H1 (cell line): ENCODE results near the gene SLC22A2. TPM values are rescaled to one million over a fixed set of nuclear protein-coding genes. Genes with fewer than 3 reads are reported as not detected.

Experiments
- CTCF ChIA-PET: fragments of 300-600 bp; sonication (Branson Sonifier 250); formaldehyde crosslinking; loops from one replicate; lab custom pipeline; 2021; ENCODE audit not compliant: partially characterized antibody; lab: Charles Lee
- POLR2A ChIA-PET: fragments of 300-600 bp; sonication (Branson Sonifier 250); formaldehyde crosslinking; loops from one replicate; lab custom pipeline; 2021; ENCODE audit warnings: inconsistent platforms; ENCODE audit not compliant: partially characterized antibody; lab: Charles Lee
- DNase-seq, 2 experiments: peaks; one replicate each; pipeline versions ENCODE4 v3.0.0 to v3.0.0-alpha.2; 2010 to 2022; ENCODE audit warnings: low spot score in 2 of 2, low read depth in 1 of 2, mixed read lengths in 1 of 2
- FAIRE-seq: peaks from 2 replicates; lab custom pipeline; 2011; peaks lifted over from hg19 to GRCh38; lab: Jason Lieb, UNC
- H2AFZ ChIP-seq: 2 replicates; pipeline ENCODE4 v1.8.1; 2012; ENCODE audit warnings: low read length, inconsistent platforms
- H2AK5ac ChIP-seq: 2 replicates; pipeline ENCODE4 v1.6.1; 2013; ENCODE audit warnings: low read depth, low read length
- H2BK120ac ChIP-seq: replicated peaks from 2 replicates; pipeline ENCODE3; 2013; ENCODE audit warnings: low read depth, low read length, inconsistent platforms
- H2BK12ac ChIP-seq: 2 replicates; pipeline ENCODE4 v1.6.1; 2013; ENCODE audit warnings: low read depth, low read length
- H2BK15ac ChIP-seq: 2 replicates; pipeline ENCODE4 v1.6.1; 2013; ENCODE audit warnings: low read length
- H2BK20ac ChIP-seq: 2 replicates; pipeline ENCODE4 v1.6.1; 2013; ENCODE audit warnings: low read length
- H2BK5ac ChIP-seq: 2 replicates; pipeline ENCODE4 v1.6.1; 2013; ENCODE audit warnings: low read depth, low read length
- H3K14ac ChIP-seq: 2 replicates; pipeline ENCODE4 v1.6.1; 2013; ENCODE audit warnings: inconsistent platforms; ENCODE audit not compliant: insufficient read length
- H3K18ac ChIP-seq: 2 replicates; pipeline ENCODE4 v1.6.1; 2013; ENCODE audit warnings: low read length; ENCODE audit errors: extremely low read depth
- H3K23ac ChIP-seq: 2 replicates; pipeline ENCODE4 v1.6.1; 2013; ENCODE audit warnings: inconsistent platforms; ENCODE audit not compliant: insufficient read length
- H3K23me2 ChIP-seq: 2 replicates; pipeline ENCODE4 v1.6.1; 2013; ENCODE audit warnings: low read depth, low read length
- H3K27ac ChIP-seq: 2 replicates; pipeline ENCODE4 v1.6.1; 2011; ENCODE audit warnings: low read depth, low read length, inconsistent platforms
- H3K27me3 ChIP-seq, 4 experiments: replicated peaks in 1 of 4; 1 replicate in 1 of 4; 2 replicates in 3 of 4; pipeline versions ENCODE4 v1.6.1 to v1.8.1; 2011 to 2013; ENCODE audit warnings: low read length in 3 of 4, mild to moderate bottlenecking in 3 of 4, inconsistent platforms in 2 of 4, mixed read lengths in 2 of 4, moderate library complexity in 1 of 4; ENCODE audit not compliant: control insufficient read depth in 3 of 4, insufficient read depth in 3 of 4; ENCODE audit errors: extremely low read depth in 1 of 4
- H3K36me3 ChIP-seq, 4 experiments: 2 replicates each; pipeline versions ENCODE4 v1.6.1 to v1.8.1; 2011 to 2013; ENCODE audit warnings: mild to moderate bottlenecking in 4 of 4, low read length in 3 of 4, moderate library complexity in 2 of 4, control low read depth in 1 of 4, inconsistent platforms in 1 of 4; ENCODE audit not compliant: insufficient read depth in 4 of 4, control insufficient read depth in 2 of 4
- H3K4ac ChIP-seq: replicated peaks from 2 replicates; pipeline ENCODE3; 2013; ENCODE audit warnings: low read length, low read depth, mixed read lengths, inconsistent platforms; ENCODE audit not compliant: insufficient read length
- H3K4me1 ChIP-seq, 4 experiments: replicated peaks in 1 of 4; 1 replicate in 1 of 4; 2 replicates in 3 of 4; pipeline versions ENCODE4 v1.6.1 to v1.8.1; 2011 to 2013; ENCODE audit warnings: low read length in 3 of 4, inconsistent platforms in 2 of 4, mixed read lengths in 1 of 4; ENCODE audit not compliant: insufficient read depth in 4 of 4, control insufficient read depth in 3 of 4
- H3K4me2 ChIP-seq, 2 experiments: 2 replicates each; pipeline versions ENCODE4 v1.6.1 to v1.8.1; 2011 to 2013; ENCODE audit warnings: low read depth in 2 of 2, low read length in 2 of 2, control low read depth in 1 of 2, inconsistent platforms in 1 of 2, mild to moderate bottlenecking in 1 of 2; ENCODE audit not compliant: insufficient read depth in 1 of 2
- H3K4me3 ChIP-seq, 4 experiments: fragments of 200-600, 300-600 bp in 1 of 4; sonication (generic), shearing (Covaris generic), sonication (Bioruptor Twin) in 1 of 4; 2 replicates each; pipeline versions ENCODE4 v1.5.1 to v1.8.1; 2011 to 2016; ENCODE audit warnings: low read length in 4 of 4, low read depth in 3 of 4, control low read depth in 2 of 4, inconsistent platforms in 2 of 4, mild to moderate bottlenecking in 2 of 4, mixed read lengths in 1 of 4, moderate library complexity in 1 of 4; ENCODE audit not compliant: insufficient read depth in 2 of 4; ENCODE audit errors: extremely low read depth in 1 of 4
- H3K56ac ChIP-seq: replicated peaks from 2 replicates; pipeline ENCODE3; 2013; ENCODE audit warnings: low read depth, mild to moderate bottlenecking, mixed read lengths, low read length, inconsistent platforms; ENCODE audit not compliant: insufficient read length
- H3K79me1 ChIP-seq: 2 replicates; pipeline ENCODE4 v1.6.1; 2013; ENCODE audit warnings: low read depth, low read length, control low read depth
- H3K79me2 ChIP-seq, 2 experiments: 2 replicates each; pipeline versions ENCODE4 v1.6.1 to v1.8.1; 2012 to 2013; ENCODE audit warnings: low read length in 2 of 2, mild to moderate bottlenecking in 2 of 2, inconsistent platforms in 1 of 2; ENCODE audit not compliant: insufficient read depth in 2 of 2, control insufficient read depth in 1 of 2
- H3K9ac ChIP-seq, 4 experiments: replicated peaks in 1 of 4; 1 replicate in 1 of 4; 2 replicates in 3 of 4; pipeline versions ENCODE4 v1.6.1 to v1.8.1; 2011 to 2013; ENCODE audit warnings: low read depth in 3 of 4, low read length in 3 of 4, control low read depth in 2 of 4, mild to moderate bottlenecking in 2 of 4, moderate library complexity in 2 of 4, inconsistent platforms in 1 of 4; ENCODE audit errors: extremely low read depth in 1 of 4
- H3K9me3 ChIP-seq, 2 experiments: 2 replicates each; pipeline versions ENCODE4 v1.6.1 to v1.8.1; 2012 to 2013; ENCODE audit warnings: mild to moderate bottlenecking in 2 of 2, moderate library complexity in 2 of 2, control low read depth in 1 of 2, inconsistent platforms in 1 of 2, low read depth in 1 of 2, low read length in 1 of 2, mixed read lengths in 1 of 2; ENCODE audit not compliant: insufficient read depth in 2 of 2
- H4K20me1 ChIP-seq, 2 experiments: replicated peaks in 1 of 2; 2 replicates each; pipeline versions ENCODE3 to v1.8.1; 2011 to 2013; ENCODE audit warnings: inconsistent platforms in 2 of 2, low read length in 2 of 2, mild to moderate bottlenecking in 1 of 2; ENCODE audit not compliant: insufficient read depth in 2 of 2, control insufficient read depth in 1 of 2
- H4K5ac ChIP-seq: 2 replicates; pipeline ENCODE4 v1.6.1; 2013; ENCODE audit warnings: low read length, low read depth, mixed read lengths, inconsistent platforms; ENCODE audit not compliant: insufficient read length
- H4K8ac ChIP-seq: 2 replicates; pipeline ENCODE4 v1.8.0; 2013; ENCODE audit warnings: mild to moderate bottlenecking, moderate library complexity, low read length, inconsistent platforms; ENCODE audit not compliant: insufficient read depth; ENCODE audit errors: extremely low read depth
- H4K91ac ChIP-seq: replicated peaks from 2 replicates; pipeline ENCODE3; 2013; ENCODE audit warnings: low read length, mixed read lengths, inconsistent platforms; ENCODE audit not compliant: insufficient read length
- ASH2L ChIP-seq: fragments of 200-600, 300-600 bp; sonication (generic); IDR thresholded peaks from one replicate; pipeline ENCODE4 v1.7.1; 2017; ENCODE audit warnings: low read length
- CHD1 ChIP-seq: IDR thresholded peaks from 2 replicates; pipeline ENCODE4 v1.6.1; 2012; ENCODE audit warnings: low read depth, low read length, improper control_type of control experiment
- CHD2 ChIP-seq: IDR thresholded peaks from 2 replicates; pipeline ENCODE4 v1.6.1; 2012; ENCODE audit warnings: low read length, improper control_type of control experiment
- CTBP2 ChIP-seq: IDR thresholded peaks from 2 replicates; pipeline ENCODE4 v1.7.0; 2011; ENCODE audit warnings: borderline replicate concordance, mild to moderate bottlenecking, moderate library complexity, mixed read lengths, low read length; ENCODE audit not compliant: insufficient read depth, insufficient read length
- EGR1 ChIP-seq: IDR thresholded peaks from 2 replicates; pipeline ENCODE4 v1.6.1; 2011; ENCODE audit warnings: low read depth, low read length, borderline replicate concordance
- HDAC6 ChIP-seq: IDR thresholded peaks from one replicate; pipeline ENCODE4 v1.7.1; 2012; ENCODE audit warnings: low read depth, mild to moderate bottlenecking, inconsistent platforms, low read length, moderate library complexity
- PHF8 ChIP-seq: fragments of 200-600 bp; sonication (generic); conservative IDR thresholded peaks from 2 replicates; pipeline ENCODE4 v1.7.1; 2012; ENCODE audit warnings: low read depth, mild to moderate bottlenecking, inconsistent platforms, low read length, moderate library complexity
- RAD21 ChIP-seq, 2 experiments: IDR thresholded peaks in 1 of 2; conservative IDR thresholded peaks in 1 of 2; 2 replicates each; pipeline ENCODE4 v1.6.1; 2011; ENCODE audit warnings: low read depth in 2 of 2, low read length in 2 of 2, improper control_type of control experiment in 1 of 2, inconsistent platforms in 1 of 2, mild to moderate bottlenecking in 1 of 2, moderate library complexity in 1 of 2
- RNF2 ChIP-seq: fragments of 200-900, 300-1000 bp; sonication (generic); IDR thresholded peaks from 2 replicates; pipeline ENCODE4 v1.7.1; 2016; ENCODE audit warnings: borderline replicate concordance, low read depth, mild to moderate bottlenecking, antibody characterized with exemption, low read length; ENCODE audit not compliant: poor library complexity, severe bottlenecking; ENCODE audit errors: missing control alignments
- RXRA ChIP-seq: IDR thresholded peaks from 2 replicates; pipeline ENCODE4 v1.6.1; 2011; ENCODE audit warnings: low read depth, mild to moderate bottlenecking, low read length, moderate library complexity; ENCODE audit not compliant: insufficient read depth
- SIN3A ChIP-seq, 2 experiments: IDR thresholded peaks in 1 of 2; conservative IDR thresholded peaks in 1 of 2; 2 replicates each; pipeline ENCODE4 v1.6.1; 2011 to 2012; ENCODE audit warnings: low read length in 2 of 2, improper control_type of control experiment in 1 of 2, low read depth in 1 of 2, mild to moderate bottlenecking in 1 of 2
- TBP ChIP-seq: IDR thresholded peaks from 2 replicates; pipeline ENCODE4 v1.6.1; 2011; ENCODE audit warnings: low read depth, low read length, improper control_type of control experiment
- ZNF274 ChIP-seq: IDR thresholded peaks from 2 replicates; pipeline ENCODE4 v1.7.0; 2012; ENCODE audit warnings: low read length, borderline replicate concordance; ENCODE audit errors: extremely low read depth
- WGBS, 2 experiments: shearing (Covaris generic) in 1 of 2; methylation state at CpG; one replicate each; pipeline versions ENCODE4 v1.1.6 to v1.1.7; 2013 to 2015; ENCODE audit warnings: low lambda C conversion rate in 2 of 2, mixed read lengths in 2 of 2, inconsistent platforms in 1 of 2, low coverage in 1 of 2, missing lambda C conversion rate in 1 of 2; ENCODE audit not compliant: insufficient replicate concordance in 2 of 2, insufficient coverage in 1 of 2, insufficient read length in 1 of 2; ENCODE audit errors: extremely low coverage in 1 of 2, missing lambda C conversion rate in 1 of 2; 5-methylcytosine and 5-hydroxymethylcytosine counted together
- polyA plus RNA-seq, 7 experiments: library from polyadenylated mRNA; depleted of rRNA in 3 of 7; stranded (reverse) in 5 of 7; unstranded in 2 of 7; fragments of >200 nt in 5 of 7; fragments of 200-250 nt in 2 of 7; gene quantifications; 1 replicate in 5 of 7; 2 replicates in 1 of 7; 4 replicates in 1 of 7; pipeline versions ENCODE4 v1.2.1 to v1.2.3, GENCODE V29; 2011 to 2013; ENCODE audit warnings: missing spikeins in 2 of 7, mixed read lengths in 2 of 7
- total RNA-seq: library from RNA; stranded (reverse); fragmentation: NEBNext Ultra II Directional; extraction: Animal tissue kit (Norgen Biotek cat#: 25700); gene quantifications from 2 replicates; pipeline ENCODE4 v1.2.1, GENCODE V29; 2021

Gene SLC22A2
- total and polyA plus RNA-seq, 2 of the 8 experiments (the other 6 are each of a cell fraction or from before 2014, with no cell fraction given): 0.23 to 1.4 TPM

DNA sequence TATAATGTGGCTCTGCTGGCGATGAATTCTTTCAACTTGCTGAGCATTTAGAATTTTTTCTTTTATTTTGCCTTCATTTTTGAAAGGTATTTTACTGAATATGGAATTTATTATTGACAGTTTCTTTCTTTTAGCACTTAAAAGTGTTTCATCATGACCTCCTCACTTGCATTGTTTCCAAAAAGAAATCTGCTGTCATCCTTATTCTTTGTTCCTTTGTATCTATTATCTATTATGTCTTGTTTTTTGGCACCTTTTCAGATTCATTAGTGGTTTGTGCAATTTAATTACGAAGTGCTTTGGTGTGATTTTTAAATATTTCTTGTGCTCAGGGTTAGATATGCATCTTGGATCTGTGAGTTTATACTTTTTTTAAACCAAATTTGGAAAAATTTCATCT lies 26.0 kb upstream of the SLC22A2 start:
- no peak overlapping the region for H2AK5ac ChIP-seq
- H2BK120ac ChIP-seq: no peak overlapping the region
- H3K4me3 ChIP-seq: no peak overlapping the region
- H3K4me2 ChIP-seq: no peak overlapping the region
- no peaks in the 10 kb centered on the region for H3K79me2 ChIP-seq
- H3K27me3 ChIP-seq: no peaks in the 10 kb centered on the region
- H2BK12ac ChIP-seq: no peak overlapping the region
- no peak overlapping the region for H3K9ac ChIP-seq
- no peak overlapping the region for H2AFZ ChIP-seq
- no peak overlapping the region for H2BK20ac ChIP-seq
- no peaks in the 10 kb centered on the region for H4K20me1 ChIP-seq
- H3K27ac ChIP-seq: no peak overlapping the region
- TF ChIP-seq RAD21 (IDR thresholded peaks at IDR 0.05 in 1 of 2, conservative IDR thresholded peaks at IDR 0.05 in 1 of 2; ENCODE audit: low read depth in 2 of 2, low read length in 2 of 2) (no peak), EGR1 (no peak), RXRA (no peak), RNF2 (no peak), CHD1 (no peak), TBP (no peak), CHD2 (no peak), ZNF274 (no peak), HDAC6 (no peak), CTBP2 (no peak), ASH2L (no peak), SIN3A (conservative IDR thresholded peaks at IDR 0.05 in 1 of 2, IDR thresholded peaks at IDR 0.05 in 1 of 2; ENCODE audit: low read depth in 1 of 2, low read length in 2 of 2) (no peak), PHF8 (no peak)
- WGBS, 2 experiments: 97% methylated on average over 2 of the region's 2 CpGs; no CpG with 5 or more reads in 1 of the 2 experiments
- POLR2A ChIA-PET: no interaction called here
- FAIRE-seq (no peak), DNase-seq (no peak)
- no peaks in the 10 kb centered on the region; a peak in 1 of 4 replicates for H3K9me3 ChIP-seq
- H3K79me1 ChIP-seq: no peaks in the 10 kb centered on the region
- no peak overlapping the region for H4K8ac ChIP-seq
- H3K14ac ChIP-seq: no peak overlapping the region
- no peak overlapping the region for H2BK15ac ChIP-seq
- H3K4ac ChIP-seq: no peak overlapping the region
- CTCF ChIA-PET: interaction anchor here (1.4 kb wide), 1 partner anchor 23 kb away, joined by 5 read pairs; no protein-coding TSS in a partner anchor
- no peaks in the 10 kb centered on the region for H3K23me2 ChIP-seq
- no peak overlapping the region for H4K5ac ChIP-seq
- no peaks in the 10 kb centered on the region for H3K4me1 ChIP-seq
- H3K23ac ChIP-seq: no peak overlapping the region
- H3K18ac ChIP-seq: no peak overlapping the region
- H2BK5ac ChIP-seq: no peak overlapping the region
- no peak overlapping the region for H3K56ac ChIP-seq
- H3K36me3 ChIP-seq: no peaks in the 10 kb centered on the region
- no peak overlapping the region for H4K91ac ChIP-seq
